GM21529 (cell line): ENCODE measurements around the gene CDKN2C.

Experiments
- ATAC-seq: cut with Tn5 transposase; IDR thresholded peaks from one replicate; pipeline ENCODE4 v1.9.1; 2021; ENCODE audit not compliant: unreplicated experiment

CDKN2C gene

DNA sequence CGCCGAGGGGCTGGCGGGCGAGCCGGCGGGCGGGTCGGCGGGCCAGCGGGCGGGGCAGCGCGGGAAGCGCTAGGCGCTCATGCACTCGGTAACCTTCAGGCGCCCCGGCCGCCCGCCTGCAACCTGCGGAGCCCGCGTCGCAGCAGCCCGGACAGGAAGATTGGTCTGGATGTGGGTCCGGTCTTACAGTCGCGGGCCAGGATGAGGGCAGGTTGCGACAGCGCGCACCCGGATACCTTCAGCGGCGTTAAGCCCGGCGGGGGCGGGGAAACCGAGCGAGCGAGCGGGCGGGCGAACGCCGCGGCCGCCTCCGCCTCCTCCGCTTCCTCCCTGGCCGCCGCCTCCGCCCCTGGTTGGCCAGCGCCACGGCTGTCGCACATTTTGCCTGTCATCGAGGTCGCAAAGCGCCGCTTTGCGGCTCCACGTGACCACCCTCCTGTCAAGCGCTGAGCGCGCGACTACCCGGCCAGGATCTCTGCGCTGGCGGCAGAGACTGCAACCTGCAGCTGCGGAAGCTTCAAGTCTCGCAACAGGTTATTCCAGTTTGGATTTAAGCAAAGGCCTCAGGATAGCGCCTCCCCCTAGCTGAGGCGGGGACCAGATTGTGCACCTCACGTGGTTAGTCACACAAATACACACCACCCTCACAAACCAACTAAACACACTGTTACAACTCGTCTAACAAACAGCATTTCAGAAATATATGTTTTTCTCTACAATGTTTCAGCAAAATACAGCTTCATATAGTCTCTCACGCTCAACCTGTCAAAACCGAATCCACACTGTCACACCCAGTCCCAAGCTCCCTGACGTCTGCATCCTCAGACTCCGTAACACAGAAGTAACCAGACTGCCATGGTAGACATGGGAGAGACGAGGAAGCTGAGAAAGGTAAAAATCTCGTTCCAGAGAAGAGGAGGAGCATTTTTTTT, 9.9 kb upstream of the CDKN2C start, which contains the start of gene FAF1:
TSS of gene FAF1 (minus strand) at position 355 of the 932 bp plus-strand sequence. CDS start 456 bp downstream, outside the sequence.
- peak; percentile 83 for ATAC-seq

DNA sequence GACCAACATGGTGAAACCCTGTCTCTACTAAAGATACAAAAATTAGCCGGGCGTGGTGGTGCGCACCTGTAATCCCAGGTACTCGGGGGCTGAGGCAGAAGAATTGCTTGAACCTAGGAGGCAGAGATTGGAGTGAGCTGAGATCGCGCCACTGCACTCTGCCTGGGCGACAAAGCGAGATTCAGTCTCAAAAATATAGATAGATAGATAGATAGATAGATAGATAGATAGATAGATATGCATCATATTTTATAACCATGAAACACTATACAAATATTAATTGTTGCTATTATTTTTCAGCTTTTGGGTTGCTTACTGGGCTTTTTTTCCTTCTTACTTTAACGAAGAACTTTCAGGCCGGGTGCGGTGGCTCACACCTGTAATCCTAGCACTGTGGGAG, 5.2 kb upstream of the CDKN2C start:
- ATAC-seq: no peak

DNA sequence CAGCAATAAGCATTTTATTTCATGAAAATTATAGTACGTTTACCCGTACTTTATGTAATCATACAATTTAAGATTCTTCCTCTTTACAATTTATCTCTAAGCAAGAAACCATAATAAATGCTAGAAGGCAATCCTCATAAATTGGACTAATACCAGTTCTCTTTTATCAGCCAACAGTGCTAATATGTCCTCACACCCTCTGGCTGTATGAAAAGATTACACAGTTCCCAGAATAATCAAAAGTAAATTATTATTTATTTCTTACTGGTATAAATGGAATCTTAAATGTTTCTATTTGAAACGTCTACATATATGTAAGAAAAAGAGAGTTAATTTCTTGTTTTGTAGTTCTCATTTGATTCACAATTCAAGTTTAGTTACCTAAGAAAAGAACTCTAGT, 3.1 kb upstream of the CDKN2C start:
- no peak for ATAC-seq

DNA sequence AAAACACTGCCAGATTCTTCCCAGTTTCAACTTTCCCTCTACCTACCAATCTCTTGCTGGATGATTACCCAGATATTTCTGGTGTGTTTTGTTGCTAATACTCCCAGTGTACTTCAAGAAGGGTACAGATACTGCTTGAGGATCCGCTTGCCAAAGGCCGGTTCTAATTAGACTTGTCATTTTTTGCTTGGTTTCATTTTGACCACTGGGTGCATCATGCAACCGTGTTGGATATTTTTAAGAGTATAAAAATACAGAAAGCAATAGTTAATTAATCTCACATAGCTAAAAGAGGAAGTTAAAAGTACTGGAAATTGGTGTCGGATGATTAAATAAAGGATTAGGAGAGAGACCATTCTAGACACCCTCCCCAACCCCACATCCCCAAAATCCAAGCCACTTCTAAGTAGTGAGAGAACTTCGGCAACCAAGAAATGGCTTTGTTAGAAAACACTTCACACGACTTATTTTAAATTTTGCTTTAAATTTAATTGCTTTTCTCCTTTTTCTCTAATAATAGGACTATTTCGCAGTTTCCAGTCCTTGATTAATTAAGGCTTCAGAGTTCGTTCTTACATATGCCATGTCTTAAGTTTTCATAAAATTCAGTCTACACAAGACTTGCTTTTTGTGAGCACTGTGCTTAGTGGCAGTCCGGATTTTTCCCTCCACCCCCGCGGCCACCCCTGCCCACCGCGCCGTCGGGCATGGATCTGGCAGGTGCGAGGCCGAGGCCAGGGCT, 2.5 kb upstream of the CDKN2C start:
- ATAC-seq: no peak

DNA sequence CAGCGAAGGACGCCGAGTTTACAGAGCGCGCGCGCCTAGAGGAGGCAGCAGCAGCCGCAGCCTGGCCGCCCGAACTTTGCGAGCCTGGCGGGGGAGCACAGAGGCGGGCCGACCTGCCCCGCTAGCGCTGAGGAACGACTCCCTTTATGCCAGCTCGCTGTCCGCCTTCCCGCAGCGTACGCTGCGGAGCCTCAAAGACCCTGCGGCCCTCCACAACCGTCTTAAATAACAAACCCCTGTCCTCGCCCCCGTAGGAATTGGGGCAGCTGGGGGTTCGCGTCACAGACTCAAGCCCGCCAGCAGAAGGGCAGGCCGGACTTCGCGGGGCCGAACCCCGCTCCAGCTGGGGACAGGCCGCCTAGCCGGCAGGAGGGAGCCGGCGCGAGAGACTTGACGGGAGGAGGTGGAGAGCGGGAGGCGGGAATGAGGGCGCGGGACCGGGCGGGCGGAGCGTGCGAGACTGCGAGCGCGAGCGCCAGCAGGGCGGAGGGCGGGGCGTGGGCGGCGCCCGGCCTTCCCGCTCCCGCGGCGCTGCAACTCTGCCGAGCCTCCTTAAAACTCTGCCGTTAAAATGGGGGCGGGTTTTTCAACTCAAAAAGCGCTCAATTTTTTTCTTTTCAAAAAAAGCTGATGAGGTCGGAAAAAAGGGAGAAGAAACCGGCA, 1.8 kb upstream of the CDKN2C start:
- peak; percentile 67 for ATAC-seq

DNA sequence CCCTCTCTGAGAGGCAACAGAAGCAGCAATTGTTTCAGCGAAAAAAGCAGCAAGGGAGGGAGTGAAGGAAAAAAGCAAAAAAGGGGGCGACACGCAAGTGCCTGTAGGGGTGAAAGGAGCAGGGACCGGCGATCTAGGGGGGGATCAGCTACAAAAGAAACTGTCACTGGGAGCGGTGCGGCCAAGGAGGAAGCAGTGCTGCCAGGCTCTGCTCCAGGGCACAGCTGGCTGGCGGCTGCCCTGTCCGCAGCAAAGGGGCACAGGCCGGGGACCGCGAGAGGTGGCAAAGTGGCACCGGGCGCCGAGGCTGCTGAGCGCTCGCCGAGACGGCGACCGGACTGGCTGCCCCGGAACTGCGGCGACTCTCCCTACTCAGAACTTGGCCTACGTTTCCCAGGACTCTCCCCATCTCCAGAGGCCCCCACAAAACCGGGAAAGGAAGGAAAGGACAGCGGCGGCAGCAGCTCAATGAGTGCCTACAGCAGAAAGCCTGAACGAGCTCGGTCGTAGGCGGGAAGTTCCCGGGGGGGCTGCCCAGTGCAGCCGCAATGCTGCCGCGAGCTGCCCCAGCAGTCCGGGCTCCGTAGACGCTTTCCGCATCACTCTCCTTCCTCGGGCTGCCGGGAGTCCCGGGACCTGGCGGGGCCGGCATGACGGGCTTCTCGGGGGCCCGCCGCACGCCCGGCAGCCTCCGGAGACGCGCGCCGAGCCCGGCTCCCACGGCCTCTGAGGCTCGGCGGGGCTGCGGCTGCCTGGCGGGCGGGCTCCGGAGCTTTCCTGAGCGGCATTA, 1.0 kb upstream of the CDKN2C start:
- ATAC-seq: peak; percentile 13

DNA sequence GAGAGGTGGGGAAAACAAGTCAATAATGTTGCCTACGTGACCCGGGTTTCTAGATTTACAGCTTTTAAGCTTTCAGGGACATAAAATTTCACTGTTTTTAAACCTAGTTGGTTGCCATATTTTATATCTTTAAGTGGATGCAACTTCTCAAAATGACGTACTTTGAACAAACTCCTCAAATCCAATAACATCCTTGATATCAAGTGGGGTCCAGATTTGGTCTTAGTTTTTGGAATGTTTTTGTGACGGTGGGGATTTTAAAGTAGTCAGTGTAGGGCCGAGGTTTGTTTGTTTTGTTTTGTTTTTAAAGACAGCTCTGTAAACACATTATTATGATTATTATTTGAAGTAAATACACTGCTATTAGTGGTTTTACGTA, 453 bp downstream of the CDKN2C start:
- no peak for ATAC-seq

DNA sequence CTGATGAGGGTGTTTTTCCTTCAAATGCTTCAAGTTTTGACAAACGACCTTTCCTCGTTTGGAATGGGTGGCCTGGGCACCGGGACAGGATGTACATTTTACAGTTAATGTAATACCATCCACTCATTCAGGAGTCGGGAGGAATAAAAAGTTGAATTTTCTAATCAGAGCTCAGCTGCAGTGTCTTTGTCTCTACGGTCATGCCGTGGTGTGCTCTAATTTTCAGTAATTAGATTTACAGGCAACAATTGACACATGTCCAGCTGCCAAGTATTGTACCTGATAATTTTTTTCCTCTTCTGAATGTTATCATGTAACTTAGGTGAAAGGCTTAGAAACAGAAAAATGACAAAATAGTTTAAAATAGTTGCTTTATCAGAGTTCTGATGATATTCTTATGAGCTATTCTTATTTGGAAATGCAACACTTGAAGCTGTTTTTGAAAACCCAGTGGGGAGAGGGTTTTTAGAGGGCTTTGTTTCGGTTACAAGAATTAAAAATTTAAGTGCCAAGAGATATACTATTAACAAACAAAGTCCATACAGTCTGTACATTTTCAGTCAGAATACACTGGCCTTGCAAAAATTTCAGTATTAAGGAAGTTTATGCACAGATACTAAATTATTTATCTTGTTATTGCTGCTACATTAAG, 1.0 kb downstream of the CDKN2C start:
- no peak for ATAC-seq

DNA sequence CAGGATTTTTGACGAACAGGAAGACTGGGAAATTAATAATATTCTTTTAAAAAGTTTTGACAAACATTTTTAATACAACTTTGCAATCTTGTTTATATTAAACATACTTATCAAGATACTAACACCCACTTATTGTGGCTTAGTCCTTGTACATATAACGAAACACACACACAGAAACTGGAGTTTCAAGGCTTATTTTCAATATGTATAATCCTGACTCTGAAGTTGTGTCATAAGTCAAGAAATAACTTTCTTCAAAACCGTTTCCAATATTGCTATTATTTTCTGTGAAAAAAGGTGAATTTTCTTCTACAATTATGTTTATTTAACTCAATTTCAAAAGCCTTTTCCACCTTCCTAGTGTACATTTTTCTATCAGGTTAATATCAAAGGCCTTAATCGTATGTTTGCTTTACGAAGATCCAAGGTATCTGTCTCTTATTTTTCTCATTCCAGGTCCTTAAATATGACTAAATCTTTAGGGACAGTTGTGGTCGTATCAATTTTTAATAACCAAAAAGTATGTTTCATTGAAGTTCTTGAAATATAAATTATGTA, 1.8 kb downstream of the CDKN2C start:
- ATAC-seq: no peak

DNA sequence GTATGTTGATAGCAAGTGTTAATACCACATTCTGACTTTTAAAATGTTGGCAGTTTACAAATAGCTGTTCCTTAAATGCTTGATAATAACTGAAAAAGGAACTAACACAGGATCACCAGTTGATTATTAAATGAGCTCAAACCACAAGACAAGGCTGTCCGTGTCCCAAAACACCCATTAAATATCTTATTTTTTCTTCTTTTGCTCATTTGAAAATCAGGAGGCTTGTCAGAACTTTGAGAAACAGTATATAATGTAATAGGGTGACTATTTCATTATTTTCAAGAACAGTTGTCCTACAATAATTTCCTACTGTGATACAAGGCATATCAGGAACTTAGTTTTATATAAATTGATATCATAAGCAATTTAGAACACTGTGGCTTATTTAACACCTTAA, 2.7 kb downstream of the CDKN2C start:
- no peak for ATAC-seq

DNA sequence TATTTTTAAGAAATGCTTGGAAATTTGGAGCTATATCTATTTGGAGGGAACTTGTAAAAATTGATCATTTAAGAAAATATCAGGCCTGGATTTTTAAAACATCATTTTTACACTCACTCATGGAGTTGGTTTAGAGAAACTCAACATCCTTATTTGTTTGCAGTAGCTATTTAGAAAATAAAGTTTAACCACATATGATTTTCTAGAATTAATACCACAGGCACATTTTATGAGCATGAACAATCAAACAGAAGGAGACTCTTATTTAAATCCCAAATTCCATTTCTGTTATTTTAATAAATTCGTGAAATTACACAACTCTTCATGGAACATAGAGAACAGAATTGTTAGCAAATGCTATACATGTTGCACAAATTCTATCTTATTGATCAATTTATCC, 3.2 kb downstream of the CDKN2C start:
- no peak for ATAC-seq

DNA sequence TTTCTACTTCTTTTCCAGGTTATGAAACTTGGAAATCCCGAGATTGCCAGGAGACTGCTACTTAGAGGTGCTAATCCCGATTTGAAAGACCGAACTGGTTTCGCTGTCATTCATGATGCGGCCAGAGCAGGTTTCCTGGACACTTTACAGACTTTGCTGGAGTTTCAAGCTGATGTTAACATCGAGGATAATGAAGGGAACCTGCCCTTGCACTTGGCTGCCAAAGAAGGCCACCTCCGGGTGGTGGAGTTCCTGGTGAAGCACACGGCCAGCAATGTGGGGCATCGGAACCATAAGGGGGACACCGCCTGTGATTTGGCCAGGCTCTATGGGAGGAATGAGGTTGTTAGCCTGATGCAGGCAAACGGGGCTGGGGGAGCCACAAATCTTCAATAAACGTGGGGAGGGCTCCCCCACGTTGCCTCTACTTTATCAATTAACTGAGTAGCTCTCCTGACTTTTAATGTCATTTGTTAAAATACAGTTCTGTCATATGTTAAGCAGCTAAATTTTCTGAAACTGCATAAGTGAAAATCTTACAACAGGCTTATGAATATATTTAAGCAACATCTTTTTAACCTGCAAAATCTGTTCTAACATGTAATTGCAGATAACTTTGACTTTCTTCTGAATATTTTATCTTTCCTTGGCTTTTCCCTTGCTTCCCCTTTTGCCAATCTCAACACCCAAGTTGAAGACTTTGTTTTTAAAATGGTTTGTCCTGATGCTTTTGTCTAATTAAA, 4.0 kb downstream of the CDKN2C start:
- ATAC-seq: no peak

DNA sequence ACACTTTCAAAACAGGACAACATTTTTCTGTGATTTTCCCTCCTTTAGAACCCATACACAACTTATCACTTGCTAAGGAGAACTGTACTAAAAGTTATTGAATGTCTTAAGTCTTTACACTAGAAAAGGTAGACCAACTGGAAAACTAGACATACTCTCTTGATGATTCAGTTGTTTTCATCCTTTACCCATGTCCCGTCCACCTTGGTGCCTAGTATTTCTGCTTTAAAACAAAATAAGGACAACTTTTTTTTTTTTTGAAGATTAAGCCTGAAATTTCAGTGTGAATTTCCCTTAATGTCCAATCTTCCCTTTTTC, 4.5 kb downstream of the CDKN2C start:
- no peak for ATAC-seq

DNA sequence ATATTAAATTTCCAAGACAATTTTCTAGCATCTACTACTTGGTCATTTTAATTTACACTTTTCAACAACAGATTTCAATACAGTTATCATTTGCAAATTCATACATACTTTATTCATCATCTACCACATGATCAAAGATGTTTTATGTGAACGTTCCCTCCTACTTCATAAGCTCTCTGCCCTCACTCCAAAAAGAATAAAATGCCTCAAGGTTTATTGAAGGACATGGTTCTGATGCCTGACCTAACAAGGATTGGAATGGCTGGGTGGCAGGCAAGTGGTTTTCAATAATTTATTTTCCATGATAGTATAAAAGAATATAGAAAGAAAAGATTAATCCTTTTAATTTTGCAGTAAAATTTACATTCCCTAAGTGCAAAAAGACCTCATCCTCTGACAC, 5.4 kb downstream of the CDKN2C start:
- ATAC-seq: no peak

DNA sequence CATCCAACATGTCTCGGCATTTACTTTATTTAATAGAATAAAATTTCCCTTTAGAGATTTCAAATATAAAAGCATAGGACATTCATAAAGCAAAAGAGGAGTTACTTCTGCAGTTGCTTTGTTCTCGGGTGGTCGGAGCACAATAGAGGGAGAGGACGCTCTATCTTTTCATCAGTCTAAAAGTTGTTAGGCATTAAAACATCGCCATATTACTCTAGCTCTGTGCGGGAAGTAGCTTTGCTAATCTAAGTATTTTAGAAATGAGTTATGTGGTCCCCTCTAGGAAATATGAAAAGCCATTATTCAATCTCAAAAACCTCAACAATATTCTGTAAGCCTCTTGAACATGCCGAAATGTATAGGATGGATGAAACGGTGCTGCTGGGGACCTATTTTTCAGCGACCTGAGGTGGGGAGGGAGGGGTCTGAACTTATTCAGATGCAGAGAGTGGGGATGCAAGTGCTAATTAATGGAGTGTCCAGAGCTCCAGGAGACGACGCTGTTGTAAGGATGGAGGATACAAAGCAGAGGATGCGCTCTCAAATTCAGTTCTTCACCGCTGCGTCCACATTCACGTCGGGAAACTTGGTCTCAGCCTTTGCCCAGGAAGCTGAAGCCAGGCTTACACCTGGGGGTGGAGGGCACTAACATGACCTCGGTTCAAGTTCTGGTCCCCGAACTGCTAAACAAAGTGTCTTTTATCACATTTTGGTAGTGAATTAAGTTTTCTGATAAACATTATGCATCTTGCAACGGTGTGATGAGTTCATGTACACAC, 6.3 kb downstream of the CDKN2C start:
- ATAC-seq: peak; percentile 6

DNA sequence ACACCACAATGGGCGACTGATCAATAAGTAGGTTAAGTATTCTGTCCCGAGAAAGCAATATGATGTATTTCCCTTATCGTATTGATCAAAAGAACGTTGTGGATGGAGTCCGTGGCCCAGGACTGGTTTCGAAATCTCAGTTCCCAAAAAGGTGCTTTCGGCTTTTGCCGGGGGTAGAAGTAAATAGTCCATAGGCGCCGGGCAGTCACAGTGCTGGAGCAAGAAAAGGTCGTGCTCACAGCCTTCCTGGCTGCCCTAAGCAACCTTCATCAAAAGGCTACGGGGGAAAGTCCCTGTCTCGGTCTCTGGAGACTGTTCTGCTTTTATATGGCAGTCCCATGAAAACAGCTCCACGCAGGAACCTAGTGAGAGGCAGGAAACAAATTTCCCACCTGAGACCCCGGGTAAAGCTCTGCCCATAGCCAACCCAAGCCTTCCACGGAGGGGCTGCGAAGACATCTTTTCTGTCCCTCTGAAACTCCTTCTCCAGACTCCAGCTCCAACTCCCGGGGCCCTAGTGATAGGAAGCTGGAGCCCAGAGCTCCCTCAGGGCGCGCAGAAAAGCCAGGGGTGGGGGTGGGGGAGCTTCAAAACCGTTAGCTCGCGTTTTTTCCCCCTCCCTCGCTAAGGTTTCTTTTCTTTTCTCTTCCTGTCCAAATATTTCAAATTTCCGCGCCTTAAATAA, 7.0 kb downstream of the CDKN2C start:
- ATAC-seq: peak; percentile 66

DNA sequence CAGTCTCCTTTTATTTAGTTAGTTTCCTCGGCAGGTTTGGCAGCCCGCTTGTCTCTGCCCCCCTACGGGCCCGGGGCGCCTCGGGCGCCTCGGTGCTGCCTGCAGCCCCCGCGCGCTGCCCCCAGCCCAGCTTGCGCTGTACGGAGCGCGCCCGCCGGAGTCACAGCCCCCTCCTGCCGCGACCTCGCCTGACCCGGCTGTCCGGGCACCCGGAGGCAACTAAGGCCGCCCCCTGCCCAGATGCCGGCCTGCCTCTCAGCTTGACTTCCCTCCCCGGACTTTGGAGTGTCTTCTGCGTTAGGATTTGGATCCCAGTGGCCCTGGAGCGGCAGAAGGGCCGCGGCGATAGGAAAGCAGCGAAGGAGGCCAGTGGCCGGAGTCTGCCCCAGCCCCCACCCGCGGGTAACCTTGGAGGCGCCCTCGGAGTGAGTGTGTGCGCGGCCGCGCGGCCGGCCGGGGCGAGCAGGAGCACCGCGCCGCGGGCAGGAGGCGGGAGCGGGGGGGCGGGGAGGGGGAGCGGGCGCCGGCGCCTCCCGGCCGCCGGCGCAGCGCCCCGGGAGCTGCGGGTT, 7.6 kb downstream of the CDKN2C start:
- ATAC-seq: peak; percentile 50
